Mesendoderm (in vitro differentiated cells): ENCODE data around the gene ARHGAP15.

ENCODE experiments used
- DNase-seq: peaks from one replicate; pipeline ENCODE4 v3.0.0; 2013
- H2AK5ac ChIP-seq: 2 replicates; pipeline ENCODE4 v1.6.1; 2013; ENCODE audit warnings: low read length, inconsistent platforms
- H2BK120ac ChIP-seq: 2 replicates; pipeline ENCODE4 v1.6.1; 2013; ENCODE audit warnings: low read depth, mild to moderate bottlenecking, low read length, moderate library complexity, mixed read lengths
- H2BK15ac ChIP-seq: replicated peaks from 2 replicates; pipeline ENCODE4 v1.6.1; 2013; ENCODE audit warnings: low read depth, mild to moderate bottlenecking, moderate library complexity
- H2BK5ac ChIP-seq: 2 replicates; pipeline ENCODE4 v1.6.1; 2013; ENCODE audit warnings: low read length, inconsistent platforms
- H3K18ac ChIP-seq: 2 replicates; pipeline ENCODE4 v1.6.1; 2013; ENCODE audit warnings: mild to moderate bottlenecking, low read length, mixed read lengths
- H3K23ac ChIP-seq: one replicate; pipeline ENCODE4 v1.6.1; 2013; ENCODE audit warnings: low read length
- H3K27ac ChIP-seq: 2 replicates; pipeline ENCODE4 v1.5.1; 2013; ENCODE audit warnings: low read depth, mild to moderate bottlenecking, inconsistent platforms, low read length, moderate library complexity
- H3K27me3 ChIP-seq: 2 replicates; pipeline ENCODE4 v1.6.1; 2013; ENCODE audit warnings: low read length, control low read depth, mild to moderate bottlenecking, inconsistent platforms; ENCODE audit not compliant: insufficient read depth, poor library complexity
- H3K36me3 ChIP-seq: 2 replicates; pipeline ENCODE4 v1.6.1; 2013; ENCODE audit warnings: low read length, inconsistent platforms; ENCODE audit not compliant: control insufficient read depth, insufficient read depth
- H3K4ac ChIP-seq: one replicate; pipeline ENCODE4 v1.6.1; 2013; ENCODE audit warnings: low read depth, mild to moderate bottlenecking, low read length, moderate library complexity
- H3K4me1 ChIP-seq: 2 replicates; pipeline ENCODE4 v1.6.1; 2013; ENCODE audit warnings: low read depth, low read length, inconsistent platforms; ENCODE audit not compliant: control insufficient read depth
- H3K4me2 ChIP-seq: 2 replicates; pipeline ENCODE4 v1.6.1; 2013; ENCODE audit warnings: low read length
- H3K4me3 ChIP-seq: 2 replicates; pipeline ENCODE4 v1.5.1; 2013; ENCODE audit warnings: mild to moderate bottlenecking, low read length
- H3K56ac ChIP-seq: one replicate; pipeline ENCODE4 v1.6.1; 2013; ENCODE audit warnings: low read length
- H3K79me1 ChIP-seq: 2 replicates; pipeline ENCODE4 v1.6.1; 2013; ENCODE audit warnings: low read length, inconsistent platforms
- H3K79me2 ChIP-seq: 2 replicates; pipeline ENCODE4 v1.6.1; 2013; ENCODE audit warnings: mild to moderate bottlenecking, low read length; ENCODE audit not compliant: control insufficient read depth, insufficient read depth
- H3K9ac ChIP-seq: 2 replicates; pipeline ENCODE4 v1.6.1; 2013; ENCODE audit warnings: low read length, inconsistent platforms
- H4K5ac ChIP-seq: one replicate; pipeline ENCODE4 v1.6.1; 2013; ENCODE audit warnings: low read length
- H4K8ac ChIP-seq: one replicate; pipeline ENCODE4 v1.6.1; 2013; ENCODE audit warnings: low read depth, mild to moderate bottlenecking, control low read depth, low read length, moderate library complexity
- WGBS: extraction: QIAGEN DNeasy Blood & Tissue Kit; methylation state at CpG from one replicate; pipeline ENCODE4 v1.1.7; 2013; ENCODE audit warnings: low lambda C conversion rate, missing lambda C conversion rate; ENCODE audit not compliant: insufficient coverage; ENCODE audit errors: extremely low coverage; 5-methylcytosine and 5-hydroxymethylcytosine counted together

The ARHGAP15 gene

DNA sequence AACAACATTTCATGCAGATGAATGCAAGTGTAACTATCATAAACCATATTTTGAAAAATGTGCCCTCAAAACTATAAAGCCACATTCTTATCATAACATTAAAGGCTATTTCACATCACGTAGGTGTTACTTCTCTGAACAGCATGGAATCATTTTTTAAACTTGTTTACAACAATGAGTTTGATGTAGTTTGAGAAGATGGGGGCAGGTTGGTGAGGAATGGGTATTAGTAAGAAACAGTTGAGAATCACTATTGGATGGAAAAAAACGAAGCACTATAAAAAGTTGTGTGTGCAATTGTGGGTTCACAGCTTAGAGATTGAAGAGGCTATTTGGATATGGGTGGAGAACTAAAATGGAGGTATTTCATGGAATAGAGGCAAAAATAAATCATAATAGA, 569.1 kb downstream of the ARHGAP15 start:
- H3K4ac ChIP-seq: no peak overlapping the region
- WGBS: no CpG with 5 or more reads among the region's 2 CpGs
- no peak overlapping the region for H2BK15ac ChIP-seq
- H3K4me1 ChIP-seq: no peaks in the 10 kb centered on the region
- no peak overlapping the region for H3K9ac ChIP-seq
- no peak overlapping the region for H4K5ac ChIP-seq
- H3K56ac ChIP-seq: no peak overlapping the region
- no peak overlapping the region for H2AK5ac ChIP-seq
- H3K4me3 ChIP-seq: no peak overlapping the region
- no peak for DNase-seq
- no peak overlapping the region for H2BK5ac ChIP-seq
- H3K4me2 ChIP-seq: no peak overlapping the region
- H3K36me3 ChIP-seq: no peaks in the 10 kb centered on the region
- no peaks in the 10 kb centered on the region for H3K79me1 ChIP-seq
- no peaks in the 10 kb centered on the region for H3K27me3 ChIP-seq
- no peak overlapping the region for H3K23ac ChIP-seq
- H2BK120ac ChIP-seq: no peak overlapping the region
- H3K18ac ChIP-seq: no peak overlapping the region
- H4K8ac ChIP-seq: no peak overlapping the region
- no peak overlapping the region for H3K27ac ChIP-seq
- H3K79me2 ChIP-seq: no peaks in the 10 kb centered on the region

DNA sequence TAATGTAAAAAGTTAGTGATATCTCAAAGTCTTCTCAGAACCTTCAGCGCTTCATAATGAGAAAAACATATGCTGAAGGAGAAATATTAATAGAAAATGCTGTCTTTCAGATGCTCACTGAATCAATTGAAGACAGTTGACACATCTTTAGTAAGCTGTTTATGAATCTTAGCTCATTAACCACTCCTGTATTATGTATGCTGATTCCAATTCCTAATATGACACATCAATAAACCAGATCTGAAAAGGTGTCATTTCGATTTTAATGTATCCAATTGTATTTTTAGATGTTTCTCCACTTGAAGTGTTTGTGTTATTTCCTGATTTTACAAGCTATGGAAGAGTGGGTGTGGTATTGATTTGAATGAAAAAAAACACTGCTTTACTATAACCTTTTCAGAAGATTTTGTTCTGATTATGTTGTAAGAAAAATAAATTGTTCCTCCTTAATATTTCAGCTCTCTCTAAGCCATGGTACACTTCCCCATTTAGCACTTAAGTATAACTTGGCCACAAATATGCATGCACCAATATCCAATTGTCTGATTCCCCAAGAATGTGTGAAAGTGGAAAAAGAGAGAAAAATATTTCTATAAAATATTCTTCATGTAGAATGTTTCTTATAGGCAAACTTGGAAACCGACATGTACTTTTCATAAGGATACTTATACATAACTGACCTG, 569.8 kb downstream of the ARHGAP15 start:
- Histone ChIP-seq H3K9ac (no peak overlapping the region), H3K79me2 (no peaks in the 10 kb centered on the region), H2BK5ac (no peak overlapping the region), H3K18ac (no peak overlapping the region), H2AK5ac (no peak overlapping the region), H3K56ac (no peak overlapping the region), H2BK120ac (no peak overlapping the region), H3K4me2 (no peak overlapping the region), H3K4ac (no peak overlapping the region), H3K27ac (no peak overlapping the region), H3K36me3 (no peaks in the 10 kb centered on the region), H3K23ac (no peak overlapping the region), H3K4me1 (no peaks in the 10 kb centered on the region), H3K4me3 (no peak overlapping the region), H4K5ac (no peak overlapping the region), H3K27me3 (no peaks in the 10 kb centered on the region), H3K79me1 (no peaks in the 10 kb centered on the region), H2BK15ac (no peak overlapping the region), H4K8ac (no peak overlapping the region)
- no CpG with 5 or more reads among the region's 3 CpGs for WGBS
- no peak for DNase-seq

DNA sequence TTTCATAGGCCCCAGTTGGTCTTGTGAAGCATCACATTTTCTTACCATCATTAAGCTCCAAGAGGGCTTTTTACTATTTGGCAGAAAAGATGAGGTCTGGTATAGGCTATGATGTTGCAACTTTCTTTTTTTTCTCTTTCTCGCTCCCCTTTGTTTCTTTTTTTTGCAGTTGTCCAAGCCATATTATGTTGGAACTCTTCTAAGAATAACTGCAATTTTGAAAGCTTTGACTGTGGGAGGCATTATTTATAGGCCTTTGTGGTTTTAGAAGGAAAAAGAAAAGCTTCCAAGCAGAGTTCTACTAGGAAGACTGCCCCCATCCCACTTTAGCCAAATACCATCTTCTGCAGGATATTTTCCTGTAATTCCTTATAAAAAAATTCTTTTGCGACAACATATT, 571.6 kb downstream of the ARHGAP15 start:
- Histone ChIP-seq H3K4me3 (no peak overlapping the region), H3K79me1 (no peaks in the 10 kb centered on the region), H2BK5ac (no peak overlapping the region), H3K23ac (no peak overlapping the region), H3K36me3 (no peaks in the 10 kb centered on the region), H3K56ac (no peak overlapping the region), H3K18ac (no peak overlapping the region), H4K8ac (no peak overlapping the region), H3K9ac (no peak overlapping the region), H3K4ac (no peak overlapping the region), H4K5ac (no peak overlapping the region), H3K27me3 (no peaks in the 10 kb centered on the region), H3K4me1 (no peaks in the 10 kb centered on the region), H2BK120ac (no peak overlapping the region), H2BK15ac (no peak overlapping the region), H3K4me2 (no peak overlapping the region), H3K27ac (no peak overlapping the region), H3K79me2 (no peaks in the 10 kb centered on the region), H2AK5ac (no peak overlapping the region)
- 100% methylated on average over 1 of the region's 2 CpGs for WGBS
- DNase-seq: no peak

DNA sequence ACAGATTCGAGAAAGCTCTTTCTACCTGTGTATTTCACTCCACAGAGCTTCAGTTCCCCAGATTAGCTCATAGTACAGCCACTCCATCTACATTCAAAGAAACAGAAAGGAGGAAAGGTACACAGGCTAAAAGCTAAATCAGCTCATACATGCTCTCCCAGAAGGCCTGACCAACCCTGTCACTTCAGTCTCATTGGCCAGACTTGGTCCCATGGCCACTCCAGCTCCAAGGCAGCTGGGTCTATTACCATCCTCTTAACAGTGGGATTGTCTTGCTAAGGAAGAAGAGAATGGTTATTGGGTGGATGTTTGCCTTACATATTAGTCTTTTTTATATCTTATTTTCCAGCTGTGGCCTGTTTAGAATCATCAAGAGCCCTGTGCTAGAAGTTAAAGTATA, 572.6 kb downstream of the ARHGAP15 start:
- Histone ChIP-seq H3K79me2 (no peaks in the 10 kb centered on the region), H3K23ac (no peak overlapping the region), H3K4me1 (no peaks in the 10 kb centered on the region), H4K5ac (no peak overlapping the region), H3K27me3 (no peaks in the 10 kb centered on the region), H2BK5ac (no peak overlapping the region), H4K8ac (no peak overlapping the region), H3K4me2 (no peak overlapping the region), H2AK5ac (no peak overlapping the region), H2BK15ac (no peak overlapping the region), H3K56ac (no peak overlapping the region), H3K36me3 (no peaks in the 10 kb centered on the region), H3K4me3 (no peak overlapping the region), H3K79me1 (no peaks in the 10 kb centered on the region), H3K4ac (no peak overlapping the region), H3K27ac (no peak overlapping the region), H3K18ac (no peak overlapping the region), H2BK120ac (no peak overlapping the region), H3K9ac (no peak overlapping the region)
- WGBS: no CpG with 5 or more reads among the region's 1 CpG
- no peak for DNase-seq

DNA sequence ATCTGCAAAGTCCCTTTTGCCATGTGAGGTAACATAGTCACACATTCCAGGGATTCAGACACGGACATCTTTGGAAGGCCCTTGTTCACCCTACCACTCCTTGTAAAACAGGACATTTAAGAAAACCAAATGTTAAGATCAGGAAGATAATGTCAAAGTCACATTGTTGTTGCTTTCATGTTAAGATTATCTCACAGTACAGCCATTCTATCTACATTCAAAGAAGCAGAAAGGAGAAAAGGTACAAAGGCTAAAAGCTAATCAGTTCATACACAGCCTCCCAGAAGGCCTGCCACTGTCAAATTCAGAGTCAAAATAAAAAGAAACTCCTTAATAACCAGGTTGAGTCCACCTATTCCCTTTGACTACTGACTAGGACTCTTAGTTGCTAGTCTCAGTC, 573.7 kb downstream of the ARHGAP15 start:
- no peak overlapping the region for H3K18ac ChIP-seq
- H3K56ac ChIP-seq: no peak overlapping the region
- H2BK15ac ChIP-seq: no peak overlapping the region
- H3K27me3 ChIP-seq: no peaks in the 10 kb centered on the region
- no peak overlapping the region for H3K23ac ChIP-seq
- H4K8ac ChIP-seq: no peak overlapping the region
- H3K4me3 ChIP-seq: no peak overlapping the region
- H3K4me2 ChIP-seq: no peak overlapping the region
- H2AK5ac ChIP-seq: no peak overlapping the region
- H2BK5ac ChIP-seq: no peak overlapping the region
- no peak overlapping the region for H3K9ac ChIP-seq
- H3K4ac ChIP-seq: no peak overlapping the region
- H3K79me2 ChIP-seq: no peaks in the 10 kb centered on the region
- no peak overlapping the region for H4K5ac ChIP-seq
- no peak overlapping the region for H2BK120ac ChIP-seq
- no peaks in the 10 kb centered on the region for H3K36me3 ChIP-seq
- H3K4me1 ChIP-seq: no peaks in the 10 kb centered on the region
- no CpG with 5 or more reads among the region's 1 CpG for WGBS
- DNase-seq: no peak
- no peaks in the 10 kb centered on the region for H3K79me1 ChIP-seq
- H3K27ac ChIP-seq: no peak overlapping the region

DNA sequence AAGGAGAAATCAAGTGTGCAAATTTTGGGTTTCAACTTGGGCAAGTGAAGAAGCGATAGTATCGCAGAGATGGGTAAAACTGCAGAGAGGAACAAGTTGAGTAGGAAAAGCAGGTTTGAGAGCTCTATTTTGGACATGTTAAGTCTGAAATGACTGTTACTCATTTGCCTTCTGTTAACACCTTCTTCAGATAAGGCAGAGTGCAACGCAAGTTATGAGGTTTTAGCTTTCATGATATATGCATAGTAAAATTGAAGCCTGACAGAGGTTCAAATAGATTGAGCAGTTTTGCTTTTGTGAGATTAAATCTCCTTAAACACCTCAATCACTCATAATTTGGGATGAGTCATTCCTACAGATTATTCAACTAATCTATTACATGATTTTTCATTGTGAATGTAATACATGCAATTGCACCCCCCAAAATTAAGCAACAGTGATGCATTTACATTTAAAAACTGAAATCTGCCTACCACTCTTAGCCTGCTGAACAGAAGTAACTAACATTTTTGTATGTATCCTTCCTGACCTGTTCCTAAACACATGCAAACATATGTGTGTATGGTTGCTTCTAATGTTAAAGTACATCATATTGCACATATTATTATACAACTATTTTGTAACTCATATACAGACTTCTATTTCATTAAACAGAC, 575.4 kb downstream of the ARHGAP15 start:
- H2BK5ac ChIP-seq: no peak overlapping the region
- no peak for DNase-seq
- no peak overlapping the region for H3K4me3 ChIP-seq
- no peak overlapping the region for H2AK5ac ChIP-seq
- H3K36me3 ChIP-seq: no peaks in the 10 kb centered on the region
- no peaks in the 10 kb centered on the region for H3K79me2 ChIP-seq
- H3K18ac ChIP-seq: no peak overlapping the region
- H3K9ac ChIP-seq: no peak overlapping the region
- no peak overlapping the region for H2BK120ac ChIP-seq
- H3K4ac ChIP-seq: no peak overlapping the region
- H3K4me2 ChIP-seq: no peak overlapping the region
- WGBS: no CpG with 5 or more reads among the region's 3 CpGs
- peaks cover 4% of the 10 kb centered on the region for H3K4me1 ChIP-seq
- H2BK15ac ChIP-seq: no peak overlapping the region
- H3K79me1 ChIP-seq: no peaks in the 10 kb centered on the region
- no peak overlapping the region for H3K23ac ChIP-seq
- H3K27ac ChIP-seq: no peak overlapping the region
- no peak overlapping the region for H3K56ac ChIP-seq
- no peak overlapping the region for H4K8ac ChIP-seq
- H4K5ac ChIP-seq: no peak overlapping the region
- H3K27me3 ChIP-seq: no peaks in the 10 kb centered on the region
